GM23338 (cell line): ENCODE measurements around the gene ANKH. TPM values are rescaled to one million over a fixed set of nuclear protein-coding genes. Genes with fewer than 3 reads are reported as not detected.

Experiments used
- ATAC-seq: fragments of 200-7000 bp; cut with Tn5 transposase; 3 replicates; pipeline ENCODE4 v1.9.1; 2020
- DNase-seq: peaks from one replicate; pipeline ENCODE4 v3.0.0-alpha.2; 2015; ENCODE audit warnings: low spot score
- H2AFZ ChIP-seq: fragments of 200-600 bp; sonication (generic); 2 replicates; pipeline ENCODE4 v1.8.0; 2016; ENCODE audit warnings: antibody characterized with exemption, mild to moderate bottlenecking, moderate library complexity
- H3F3A ChIP-seq: fragments of 200-600 bp; sonication (generic); replicated peaks from 2 replicates; pipeline ENCODE4 v1.8.0; 2017; ENCODE audit warnings: antibody characterized with exemption, mixed run types, low read depth
- H3K27ac ChIP-seq: fragments of 200-600 bp; sonication (generic); 2 replicates; pipeline ENCODE4 v1.6.1; 2016; ENCODE audit warnings: low read depth
- H3K27me3 ChIP-seq: fragments of 200-600 bp; sonication (generic); 2 replicates; pipeline ENCODE4 v1.8.0; 2016; ENCODE audit warnings: mild to moderate bottlenecking, mixed run types, moderate library complexity; ENCODE audit not compliant: insufficient read depth
- H3K36me3 ChIP-seq: fragments of 200-600 bp; sonication (generic); 2 replicates; pipeline ENCODE4 v1.8.0; 2016; ENCODE audit warnings: mild to moderate bottlenecking; ENCODE audit not compliant: insufficient read depth
- H3K4me1 ChIP-seq: fragments of 200-600 bp; sonication (generic); 2 replicates; pipeline ENCODE4 v1.8.0; 2016; ENCODE audit warnings: mild to moderate bottlenecking, moderate library complexity; ENCODE audit not compliant: insufficient read depth
- H3K4me2 ChIP-seq: fragments of 200-600 bp; sonication (generic); 2 replicates; pipeline ENCODE4 v1.7.1; 2017; ENCODE audit warnings: mixed run types
- H3K4me3 ChIP-seq: fragments of 200-600 bp; sonication (generic); 2 replicates; pipeline ENCODE4 v1.6.1; 2016; ENCODE audit warnings: mixed run types
- H3K79me2 ChIP-seq: fragments of 200-600 bp; sonication (generic); replicated peaks from 2 replicates; pipeline ENCODE4 v1.8.0; 2017; ENCODE audit warnings: mild to moderate bottlenecking; ENCODE audit not compliant: insufficient read depth
- H3K9me2 ChIP-seq: fragments of 200-600 bp; sonication (generic); 2 replicates; pipeline ENCODE4 v1.8.0; 2017; ENCODE audit not compliant: insufficient read depth
- H4K20me1 ChIP-seq: fragments of 200-600 bp; sonication (generic); replicated peaks from 2 replicates; pipeline ENCODE4 v1.8.0; 2017; ENCODE audit warnings: mild to moderate bottlenecking; ENCODE audit not compliant: insufficient read depth
- H3K27ac Mint-ChIP-seq: 2 replicates; pipeline ENCODE4 v1.8.0; 2020; ENCODE audit warnings: inconsistent platforms, mild to moderate bottlenecking, moderate library complexity, mixed read lengths
- H3K27me3 Mint-ChIP-seq: 3 replicates; pipeline ENCODE4 v1.8.0; 2022; ENCODE audit warnings: low read depth, mild to moderate bottlenecking, moderate library complexity, mixed read lengths, inconsistent platforms; ENCODE audit not compliant: insufficient read depth, poor library complexity
- H3K36me3 Mint-ChIP-seq: 3 replicates; pipeline ENCODE4 v1.8.0; 2021; ENCODE audit warnings: low read depth, mild to moderate bottlenecking, inconsistent platforms, moderate library complexity, mixed read lengths
- H3K4me1 Mint-ChIP-seq: 3 replicates; pipeline ENCODE4 v1.8.0; 2020; ENCODE audit warnings: mild to moderate bottlenecking, inconsistent platforms, mixed read lengths
- H3K4me3 Mint-ChIP-seq: 3 replicates; pipeline ENCODE4 v1.8.0; 2021; ENCODE audit warnings: moderate library complexity, mild to moderate bottlenecking, inconsistent platforms, mixed read lengths
- H3K9me3 Mint-ChIP-seq: 3 replicates; pipeline ENCODE4 v1.8.0; 2020; ENCODE audit warnings: moderate library complexity, mild to moderate bottlenecking, inconsistent platforms, mixed read lengths
- CREB1 ChIP-seq: fragments of 250-450 bp; sonication (Bioruptor Pico); IDR thresholded peaks from 2 replicates; pipeline ENCODE4 v1.5.0; 2020; ENCODE audit warnings: low read depth, mild to moderate bottlenecking, moderate library complexity
- EZH2 ChIP-seq: fragments of 200-600 bp; sonication (generic); IDR thresholded peaks from one replicate; pipeline ENCODE4 v1.8.0; 2017; ENCODE audit warnings: antibody characterized with exemption, mild to moderate bottlenecking, low read depth; ENCODE audit not compliant: unreplicated experiment
- EZH2phosphoT487 ChIP-seq: fragments of 200-600 bp; sonication (generic); IDR thresholded peaks from one replicate; pipeline ENCODE4 v1.8.1; 2018; ENCODE audit warnings: antibody characterized with exemption; ENCODE audit not compliant: unreplicated experiment
- JUNB ChIP-seq: IDR thresholded peaks from one replicate; pipeline ENCODE4 v1.6.1; 2016; ENCODE audit warnings: antibody characterized with exemption; ENCODE audit not compliant: unreplicated experiment
- NANOG ChIP-seq: IDR thresholded peaks from 2 replicates; pipeline ENCODE4 v1.6.1; 2016; ENCODE audit warnings: antibody characterized with exemption, borderline replicate concordance
- POLR2AphosphoS5 ChIP-seq: IDR thresholded peaks from 2 replicates; pipeline ENCODE4 v1.6.1; 2016; ENCODE audit warnings: antibody characterized with exemption, low read depth
- STAT1 ChIP-seq: IDR thresholded peaks from one replicate; pipeline ENCODE4 v1.6.1; 2016; ENCODE audit warnings: antibody characterized with exemption; ENCODE audit not compliant: unreplicated experiment
- ZNF114 ChIP-seq: fragments of 250-450 bp; sonication (Bioruptor Pico); IDR thresholded peaks from 2 replicates; pipeline ENCODE4 v1.5.0; 2020; ENCODE audit warnings: mild to moderate bottlenecking, moderate library complexity
- polyA plus RNA-seq: library from polyadenylated mRNA; unstranded; fragments of >200 nt; fragmentation: Nextera tagmentation; extraction: Ambion mirVana; gene quantifications from 2 replicates; pipeline ENCODE4 v1.2.1, GENCODE V29; 2016
- total RNA-seq: library from RNA; depleted of rRNA; stranded (reverse); fragments of >200 nt; shearing (Covaris generic); gene quantifications from 2 replicates; pipeline ENCODE4 v1.2.3, GENCODE V29; 2014
- TF ChIP-seq, protein P1 (sequence below): fragments of 250-450 bp; sonication (Bioruptor Pico); IDR thresholded peaks from 2 replicates; pipeline ENCODE4 v1.5.0; 2020; ENCODE audit warnings: mild to moderate bottlenecking, moderate library complexity
- TF ChIP-seq, protein P2 (sequence below): IDR thresholded peaks from 2 replicates; pipeline ENCODE4 v1.6.1; 2016; ENCODE audit warnings: antibody characterized with exemption
- TF ChIP-seq, protein P3 (sequence below): IDR thresholded peaks from one replicate; pipeline ENCODE4 v1.6.1; 2018; ENCODE audit warnings: antibody characterized with exemption; ENCODE audit not compliant: unreplicated experiment
- TF ChIP-seq, protein P4 (sequence below), 2 experiments: fragments of 200-600 bp in 1 of 2; sonication (generic) in 1 of 2; conservative IDR thresholded peaks; 2 replicates each; pipeline versions ENCODE4 v1.5.1 to v1.6.1; 2016 to 2017; ENCODE audit warnings: antibody characterized with exemption in 2 of 2, low read depth in 2 of 2, mild to moderate bottlenecking in 2 of 2, moderate library complexity in 1 of 2

ANKH gene
- total and polyA plus RNA-seq, 2 experiments from 2014 or later: 5.0 to 6.1 TPM

DNA sequence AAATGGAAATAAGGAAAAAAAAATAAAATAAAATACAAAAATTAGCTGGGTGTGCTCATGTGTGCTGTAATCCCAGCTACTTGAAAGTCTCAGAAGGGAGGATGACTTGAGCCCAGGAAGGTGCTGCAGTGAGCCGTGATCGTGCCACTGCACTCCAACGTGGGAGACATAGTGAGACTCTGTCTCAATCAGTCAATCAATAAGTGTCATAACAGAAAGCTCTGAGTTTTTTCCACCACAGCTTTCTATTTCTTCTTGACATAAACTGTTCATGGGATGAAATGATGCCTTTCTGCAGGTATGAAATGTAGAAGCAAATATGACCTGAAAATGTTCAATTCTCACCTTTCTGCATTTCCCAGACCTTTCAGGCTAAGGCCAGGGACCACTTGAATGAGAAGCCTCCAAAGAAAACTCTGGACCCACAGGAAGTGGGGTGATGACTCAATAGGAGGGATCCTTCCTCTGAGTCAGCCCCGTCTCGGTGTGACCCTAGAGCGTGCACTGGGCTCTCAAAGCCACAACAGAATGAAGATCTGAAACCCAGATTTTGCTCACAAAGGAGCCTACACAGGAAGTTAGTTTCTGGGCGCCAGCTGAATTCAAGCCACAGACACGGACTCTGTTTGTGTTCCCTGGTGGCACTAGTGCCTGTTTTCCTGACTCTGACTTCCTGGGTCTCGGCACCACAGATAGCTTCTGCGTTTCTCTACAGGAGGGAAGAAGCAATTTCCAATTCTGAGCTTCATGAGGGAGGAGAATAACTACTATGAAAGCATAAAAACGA is 62.0 kb downstream of the ANKH start:
- Histone ChIP-seq H3K27me3 (no peaks in the 10 kb centered on the region), H3K4me1 (no peaks in the 10 kb centered on the region), H3K36me3 (no peaks in the 10 kb centered on the region), H3K4me3 (no peak overlapping the region), H3K27ac (no peak overlapping the region), H4K20me1 (no peaks in the 10 kb centered on the region), H2AFZ (no peak overlapping the region), H3K9me2 (no peaks in the 10 kb centered on the region), H3F3A (no peaks in the 10 kb centered on the region), H3K4me2 (no peak overlapping the region), H3K79me2 (no peaks in the 10 kb centered on the region)
- H3K36me3 Mint-ChIP-seq: no peaks in the 10 kb centered on the region
- no peaks in the 10 kb centered on the region for H3K4me1 Mint-ChIP-seq
- ATAC-seq: no peak
- H3K27ac Mint-ChIP-seq: no peak overlapping the region
- no peak overlapping the region for H3K4me3 Mint-ChIP-seq
- H3K9me3 Mint-ChIP-seq: no peaks in the 10 kb centered on the region
- TF ChIP-seq POLR2AphosphoS5: no peak
- TF ChIP-seq ZNF114: no peak
- no peak for TF ChIP-seq JUNB
- no peak for TF ChIP-seq STAT1
- TF ChIP-seq EZH2: no peak
- TF ChIP-seq, protein P1, sequence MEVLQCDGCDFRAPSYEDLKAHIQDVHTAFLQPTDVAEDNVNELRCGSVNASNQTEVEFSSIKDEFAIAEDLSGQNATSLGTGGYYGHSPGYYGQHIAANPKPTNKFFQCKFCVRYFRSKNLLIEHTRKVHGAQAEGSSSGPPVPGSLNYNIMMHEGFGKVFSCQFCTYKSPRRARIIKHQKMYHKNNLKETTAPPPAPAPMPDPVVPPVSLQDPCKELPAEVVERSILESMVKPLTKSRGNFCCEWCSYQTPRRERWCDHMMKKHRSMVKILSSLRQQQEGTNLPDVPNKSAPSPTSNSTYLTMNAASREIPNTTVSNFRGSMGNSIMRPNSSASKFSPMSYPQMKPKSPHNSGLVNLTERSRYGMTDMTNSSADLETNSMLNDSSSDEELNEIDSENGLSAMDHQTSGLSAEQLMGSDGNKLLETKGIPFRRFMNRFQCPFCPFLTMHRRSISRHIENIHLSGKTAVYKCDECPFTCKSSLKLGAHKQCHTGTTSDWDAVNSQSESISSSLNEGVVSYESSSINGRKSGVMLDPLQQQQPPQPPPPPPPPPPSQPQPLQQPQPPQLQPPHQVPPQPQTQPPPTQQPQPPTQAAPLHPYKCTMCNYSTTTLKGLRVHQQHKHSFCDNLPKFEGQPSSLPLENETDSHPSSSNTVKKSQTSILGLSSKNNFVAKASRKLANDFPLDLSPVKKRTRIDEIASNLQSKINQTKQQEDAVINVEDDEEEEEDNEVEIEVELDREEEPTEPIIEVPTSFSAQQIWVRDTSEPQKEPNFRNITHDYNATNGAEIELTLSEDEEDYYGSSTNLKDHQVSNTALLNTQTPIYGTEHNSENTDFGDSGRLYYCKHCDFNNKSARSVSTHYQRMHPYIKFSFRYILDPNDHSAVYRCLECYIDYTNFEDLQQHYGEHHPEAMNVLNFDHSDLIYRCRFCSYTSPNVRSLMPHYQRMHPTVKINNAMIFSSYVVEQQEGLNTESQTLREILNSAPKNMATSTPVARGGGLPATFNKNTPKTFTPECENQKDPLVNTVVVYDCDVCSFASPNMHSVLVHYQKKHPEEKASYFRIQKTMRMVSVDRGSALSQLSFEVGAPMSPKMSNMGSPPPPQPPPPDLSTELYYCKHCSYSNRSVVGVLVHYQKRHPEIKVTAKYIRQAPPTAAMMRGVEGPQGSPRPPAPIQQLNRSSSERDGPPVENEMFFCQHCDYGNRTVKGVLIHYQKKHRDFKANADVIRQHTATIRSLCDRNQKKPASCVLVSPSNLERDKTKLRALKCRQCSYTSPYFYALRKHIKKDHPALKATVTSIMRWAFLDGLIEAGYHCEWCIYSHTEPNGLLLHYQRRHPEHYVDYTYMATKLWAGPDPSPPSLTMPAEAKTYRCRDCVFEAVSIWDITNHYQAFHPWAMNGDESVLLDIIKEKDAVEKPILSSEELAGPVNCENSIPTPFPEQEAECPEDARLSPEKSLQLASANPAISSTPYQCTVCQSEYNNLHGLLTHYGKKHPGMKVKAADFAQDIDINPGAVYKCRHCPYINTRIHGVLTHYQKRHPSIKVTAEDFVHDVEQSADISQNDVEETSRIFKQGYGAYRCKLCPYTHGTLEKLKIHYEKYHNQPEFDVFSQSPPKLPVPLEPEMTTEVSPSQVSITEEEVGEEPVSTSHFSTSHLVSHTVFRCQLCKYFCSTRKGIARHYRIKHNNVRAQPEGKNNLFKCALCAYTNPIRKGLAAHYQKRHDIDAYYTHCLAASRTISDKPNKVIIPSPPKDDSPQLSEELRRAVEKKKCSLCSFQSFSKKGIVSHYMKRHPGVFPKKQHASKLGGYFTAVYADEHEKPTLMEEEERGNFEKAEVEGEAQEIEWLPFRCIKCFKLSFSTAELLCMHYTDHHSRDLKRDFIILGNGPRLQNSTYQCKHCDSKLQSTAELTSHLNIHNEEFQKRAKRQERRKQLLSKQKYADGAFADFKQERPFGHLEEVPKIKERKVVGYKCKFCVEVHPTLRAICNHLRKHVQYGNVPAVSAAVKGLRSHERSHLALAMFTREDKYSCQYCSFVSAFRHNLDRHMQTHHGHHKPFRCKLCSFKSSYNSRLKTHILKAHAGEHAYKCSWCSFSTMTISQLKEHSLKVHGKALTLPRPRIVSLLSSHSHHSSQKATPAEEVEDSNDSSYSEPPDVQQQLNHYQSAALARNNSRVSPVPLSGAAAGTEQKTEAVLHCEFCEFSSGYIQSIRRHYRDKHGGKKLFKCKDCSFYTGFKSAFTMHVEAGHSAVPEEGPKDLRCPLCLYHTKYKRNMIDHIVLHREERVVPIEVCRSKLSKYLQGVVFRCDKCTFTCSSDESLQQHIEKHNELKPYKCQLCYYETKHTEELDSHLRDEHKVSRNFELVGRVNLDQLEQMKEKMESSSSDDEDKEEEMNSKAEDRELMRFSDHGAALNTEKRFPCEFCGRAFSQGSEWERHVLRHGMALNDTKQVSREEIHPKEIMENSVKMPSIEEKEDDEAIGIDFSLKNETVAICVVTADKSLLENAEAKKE: no peak
- TF ChIP-seq, protein P2, sequence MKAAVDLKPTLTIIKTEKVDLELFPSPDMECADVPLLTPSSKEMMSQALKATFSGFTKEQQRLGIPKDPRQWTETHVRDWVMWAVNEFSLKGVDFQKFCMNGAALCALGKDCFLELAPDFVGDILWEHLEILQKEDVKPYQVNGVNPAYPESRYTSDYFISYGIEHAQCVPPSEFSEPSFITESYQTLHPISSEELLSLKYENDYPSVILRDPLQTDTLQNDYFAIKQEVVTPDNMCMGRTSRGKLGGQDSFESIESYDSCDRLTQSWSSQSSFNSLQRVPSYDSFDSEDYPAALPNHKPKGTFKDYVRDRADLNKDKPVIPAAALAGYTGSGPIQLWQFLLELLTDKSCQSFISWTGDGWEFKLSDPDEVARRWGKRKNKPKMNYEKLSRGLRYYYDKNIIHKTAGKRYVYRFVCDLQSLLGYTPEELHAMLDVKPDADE: no peak
- TF ChIP-seq CREB1 (CRISPR knock-in tag): no peak
- TF ChIP-seq, protein P3, sequence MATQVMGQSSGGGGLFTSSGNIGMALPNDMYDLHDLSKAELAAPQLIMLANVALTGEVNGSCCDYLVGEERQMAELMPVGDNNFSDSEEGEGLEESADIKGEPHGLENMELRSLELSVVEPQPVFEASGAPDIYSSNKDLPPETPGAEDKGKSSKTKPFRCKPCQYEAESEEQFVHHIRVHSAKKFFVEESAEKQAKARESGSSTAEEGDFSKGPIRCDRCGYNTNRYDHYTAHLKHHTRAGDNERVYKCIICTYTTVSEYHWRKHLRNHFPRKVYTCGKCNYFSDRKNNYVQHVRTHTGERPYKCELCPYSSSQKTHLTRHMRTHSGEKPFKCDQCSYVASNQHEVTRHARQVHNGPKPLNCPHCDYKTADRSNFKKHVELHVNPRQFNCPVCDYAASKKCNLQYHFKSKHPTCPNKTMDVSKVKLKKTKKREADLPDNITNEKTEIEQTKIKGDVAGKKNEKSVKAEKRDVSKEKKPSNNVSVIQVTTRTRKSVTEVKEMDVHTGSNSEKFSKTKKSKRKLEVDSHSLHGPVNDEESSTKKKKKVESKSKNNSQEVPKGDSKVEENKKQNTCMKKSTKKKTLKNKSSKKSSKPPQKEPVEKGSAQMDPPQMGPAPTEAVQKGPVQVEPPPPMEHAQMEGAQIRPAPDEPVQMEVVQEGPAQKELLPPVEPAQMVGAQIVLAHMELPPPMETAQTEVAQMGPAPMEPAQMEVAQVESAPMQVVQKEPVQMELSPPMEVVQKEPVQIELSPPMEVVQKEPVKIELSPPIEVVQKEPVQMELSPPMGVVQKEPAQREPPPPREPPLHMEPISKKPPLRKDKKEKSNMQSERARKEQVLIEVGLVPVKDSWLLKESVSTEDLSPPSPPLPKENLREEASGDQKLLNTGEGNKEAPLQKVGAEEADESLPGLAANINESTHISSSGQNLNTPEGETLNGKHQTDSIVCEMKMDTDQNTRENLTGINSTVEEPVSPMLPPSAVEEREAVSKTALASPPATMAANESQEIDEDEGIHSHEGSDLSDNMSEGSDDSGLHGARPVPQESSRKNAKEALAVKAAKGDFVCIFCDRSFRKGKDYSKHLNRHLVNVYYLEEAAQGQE: no peak
- no peak for TF ChIP-seq NANOG
- TF ChIP-seq, protein P4, sequence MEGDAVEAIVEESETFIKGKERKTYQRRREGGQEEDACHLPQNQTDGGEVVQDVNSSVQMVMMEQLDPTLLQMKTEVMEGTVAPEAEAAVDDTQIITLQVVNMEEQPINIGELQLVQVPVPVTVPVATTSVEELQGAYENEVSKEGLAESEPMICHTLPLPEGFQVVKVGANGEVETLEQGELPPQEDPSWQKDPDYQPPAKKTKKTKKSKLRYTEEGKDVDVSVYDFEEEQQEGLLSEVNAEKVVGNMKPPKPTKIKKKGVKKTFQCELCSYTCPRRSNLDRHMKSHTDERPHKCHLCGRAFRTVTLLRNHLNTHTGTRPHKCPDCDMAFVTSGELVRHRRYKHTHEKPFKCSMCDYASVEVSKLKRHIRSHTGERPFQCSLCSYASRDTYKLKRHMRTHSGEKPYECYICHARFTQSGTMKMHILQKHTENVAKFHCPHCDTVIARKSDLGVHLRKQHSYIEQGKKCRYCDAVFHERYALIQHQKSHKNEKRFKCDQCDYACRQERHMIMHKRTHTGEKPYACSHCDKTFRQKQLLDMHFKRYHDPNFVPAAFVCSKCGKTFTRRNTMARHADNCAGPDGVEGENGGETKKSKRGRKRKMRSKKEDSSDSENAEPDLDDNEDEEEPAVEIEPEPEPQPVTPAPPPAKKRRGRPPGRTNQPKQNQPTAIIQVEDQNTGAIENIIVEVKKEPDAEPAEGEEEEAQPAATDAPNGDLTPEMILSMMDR (conservative IDR thresholded peaks at IDR 0.05; ENCODE audit: low read depth in 2 of 2): no peak
- TF ChIP-seq EZH2phosphoT487: no peak
- DNase-seq: no peak
- H3K27me3 Mint-ChIP-seq: no peaks in the 10 kb centered on the region
